Measurements from ENCODE around the gene CPEB3.

The CPEB3 gene

DNA sequence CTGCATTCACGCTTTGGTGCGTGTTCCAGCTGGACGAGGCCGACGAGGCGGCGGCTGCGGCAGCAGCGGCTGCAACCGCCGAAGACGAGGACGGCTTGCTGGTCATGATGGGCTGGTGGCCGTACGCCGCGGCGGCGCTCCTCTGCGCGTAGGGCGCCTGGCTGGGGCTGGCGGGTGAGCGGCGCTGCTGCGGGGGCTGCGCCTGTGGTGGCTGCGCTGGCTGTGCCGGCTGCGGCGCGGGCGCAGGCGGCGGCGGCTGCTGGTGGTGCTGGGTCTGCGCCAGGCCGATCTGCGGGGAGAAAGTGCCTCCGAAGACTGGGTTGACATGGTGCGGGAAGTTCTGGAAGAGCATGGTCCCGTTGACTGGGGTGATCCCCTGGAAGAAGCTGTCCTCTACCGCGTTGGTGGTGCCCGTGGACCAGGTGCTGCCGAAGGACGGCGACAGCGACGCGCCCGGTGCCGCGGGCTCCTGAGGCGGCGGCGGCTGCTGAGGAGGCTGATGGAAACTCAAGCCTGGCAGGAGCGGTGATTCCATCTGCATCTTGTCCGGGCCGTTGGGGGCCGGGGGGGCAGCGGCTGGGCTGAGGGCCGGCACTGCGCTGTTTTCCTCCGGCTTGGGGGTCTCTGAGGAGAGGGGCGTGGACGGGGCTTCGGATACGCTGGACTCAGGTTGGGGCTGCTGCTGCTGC lies 51.1 kb downstream of the CPEB3 start:
- peak overlapping the region; percentile 92 for H3K27ac ChIP-seq
- TF ChIP-seq CTCF (IDR thresholded peaks at IDR 0.05) = no peak
- no peaks in the 10 kb centered on the region for H3K27me3 ChIP-seq
- peaks cover 37 to 45% of the 10 kb centered on the region in 2 experiments for H3K4me1 ChIP-seq (ENCODE audit: control insufficient read depth in 1 of 2, insufficient read depth in 1 of 2, low read depth in 1 of 2, low read length in 1 of 2)
- peak overlapping the region; percentile 72 to 77 for H3K4me3 ChIP-seq (ENCODE audit: low read depth in 1 of 2, low read length in 1 of 2)
- no peaks in the 10 kb centered on the region for H3K36me3 ChIP-seq
- H3K9me3 ChIP-seq = no peaks in the 10 kb centered on the region

GRCh38 chr10:92239151-92239599 lies 51.7 kb downstream of the CPEB3 start:
- H3K9me3 ChIP-seq = no peaks in the 10 kb centered on the region

DNA sequence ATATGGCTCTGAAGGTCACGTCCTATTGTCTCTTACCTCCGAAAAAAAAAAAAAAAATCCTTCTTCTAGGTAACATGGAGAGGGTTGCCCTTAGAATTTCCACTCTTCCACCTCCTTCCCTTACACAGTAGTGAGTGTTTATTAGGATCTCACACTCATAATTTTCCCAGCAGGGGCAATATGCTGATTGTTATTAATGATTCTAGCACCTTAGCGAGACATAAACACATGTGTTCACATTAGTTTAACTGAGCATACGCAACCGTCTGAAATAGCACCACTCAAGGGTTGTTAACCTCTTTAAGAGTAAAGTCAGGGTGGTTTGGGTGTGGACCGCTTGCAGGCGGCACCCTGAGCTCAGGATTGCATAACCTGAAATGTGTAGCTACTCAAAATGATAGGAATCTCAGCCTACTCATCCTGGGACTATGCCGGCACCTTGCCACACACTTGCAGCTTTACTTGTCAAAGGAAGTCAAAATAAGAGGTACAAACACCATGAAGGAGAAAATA lies 52.2 kb downstream of the CPEB3 start:
- no peak for TF ChIP-seq CTCF (IDR thresholded peaks at IDR 0.05)
- peaks cover 37 to 45% of the 10 kb centered on the region in 2 experiments for H3K4me1 ChIP-seq (ENCODE audit: control insufficient read depth in 1 of 2, insufficient read depth in 1 of 2, low read depth in 1 of 2, low read length in 1 of 2)
- H3K9me3 ChIP-seq = no peaks in the 10 kb centered on the region
- H3K27me3 ChIP-seq = no peaks in the 10 kb centered on the region
- peaks cover 3% of the 10 kb centered on the region for H3K36me3 ChIP-seq
- peak overlapping the region; percentile 72 to 77 for H3K4me3 ChIP-seq (ENCODE audit: low read depth in 1 of 2, low read length in 1 of 2)
- peak overlapping the region; percentile 92 for H3K27ac ChIP-seq

More at GRCh38 chr10:92239151-92239599, 51.7 kb downstream of the CPEB3 start:
- TF ChIP-seq CTCF (IDR thresholded peaks at IDR 0.05) = no peak
- H3K36me3 ChIP-seq = peaks cover 3% of the 10 kb centered on the region
- no peaks in the 10 kb centered on the region for H3K27me3 ChIP-seq
- peak overlapping the region; percentile 72 to 77 for H3K4me3 ChIP-seq (ENCODE audit: low read depth in 1 of 2, low read length in 1 of 2)
- peaks cover 37 to 45% of the 10 kb centered on the region in 2 experiments for H3K4me1 ChIP-seq (ENCODE audit: control insufficient read depth in 1 of 2, insufficient read depth in 1 of 2, low read depth in 1 of 2, low read length in 1 of 2)
- peak overlapping the region; percentile 92 for H3K27ac ChIP-seq

GRCh38 chr10:92238054-92238585 lies 52.8 kb downstream of the CPEB3 start:
- H3K27ac ChIP-seq = no peak overlapping the region
- H3K4me3 ChIP-seq (ENCODE audit: low read depth in 1 of 2, low read length in 1 of 2) = peak overlapping the region; percentile 4 to 77
- TF ChIP-seq CTCF (IDR thresholded peaks at IDR 0.05) = no peak
- peaks cover 3% of the 10 kb centered on the region for H3K36me3 ChIP-seq
- H3K4me1 ChIP-seq (ENCODE audit: control insufficient read depth in 1 of 2, insufficient read depth in 1 of 2, low read depth in 1 of 2, low read length in 1 of 2) = peaks cover 32 to 40% of the 10 kb centered on the region in 2 experiments
- no peaks in the 10 kb centered on the region for H3K9me3 ChIP-seq
- H3K27me3 ChIP-seq = no peaks in the 10 kb centered on the region

DNA sequence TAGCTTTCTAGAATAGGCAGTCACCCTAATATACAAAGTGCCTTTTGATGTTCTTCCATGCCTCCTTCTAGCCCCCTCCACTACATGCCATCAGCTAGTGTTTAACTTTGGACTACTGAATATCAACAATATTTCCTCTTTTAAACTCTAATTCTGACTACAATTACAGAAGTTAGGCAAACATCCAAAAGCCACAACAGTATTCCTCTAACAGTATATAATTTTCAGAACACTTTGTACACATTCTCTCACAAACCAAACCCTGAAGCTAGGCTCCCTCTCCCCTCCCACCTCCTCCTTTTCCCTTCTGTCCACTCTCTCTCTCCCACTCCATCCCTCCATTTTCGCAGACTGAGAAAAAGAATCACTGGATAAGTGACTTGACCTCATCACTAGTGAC lies 59.7 kb downstream of the CPEB3 start:
- H3K9me3 ChIP-seq = no peaks in the 10 kb centered on the region
- no peak overlapping the region for H3K4me3 ChIP-seq (ENCODE audit: low read depth in 1 of 2, low read length in 1 of 2)
- no peaks in the 10 kb centered on the region for H3K27me3 ChIP-seq
- TF ChIP-seq CTCF (IDR thresholded peaks at IDR 0.05) = no peak
- H3K36me3 ChIP-seq = peaks cover 36% of the 10 kb centered on the region
- no peak overlapping the region for H3K27ac ChIP-seq
- no peaks in the 10 kb centered on the region for H3K4me1 ChIP-seq (ENCODE audit: control insufficient read depth in 1 of 2, insufficient read depth in 1 of 2, low read depth in 1 of 2, low read length in 1 of 2)

Measured in neutrophil (primary cell).